Osteocyte (in vitro differentiated cells): ENCODE data around the gene XXYLT1. TPM values are rescaled to one million over a fixed set of nuclear protein-coding genes. Genes with fewer than 3 reads are reported as not detected.

Source experiments
- DNase-seq: peaks from one replicate; pipeline ENCODE4 v3.0.0; 2021; ENCODE audit warnings: mixed read lengths; ENCODE audit not compliant: unreplicated experiment; ENCODE audit errors: extremely low spot score
- H3K27ac Mint-ChIP-seq: one replicate; pipeline ENCODE4 v1.8.0; 2021; ENCODE audit warnings: mild to moderate bottlenecking, mixed read lengths; ENCODE audit not compliant: unreplicated experiment
- H3K27me3 Mint-ChIP-seq: one replicate; pipeline ENCODE4 v1.8.0; 2021; ENCODE audit warnings: mixed read lengths; ENCODE audit not compliant: unreplicated experiment
- H3K36me3 Mint-ChIP-seq: one replicate; pipeline ENCODE4 v1.8.0; 2021; ENCODE audit warnings: mixed read lengths; ENCODE audit not compliant: unreplicated experiment
- H3K4me1 Mint-ChIP-seq: one replicate; pipeline ENCODE4 v1.8.0; 2021; ENCODE audit warnings: mixed read lengths; ENCODE audit not compliant: unreplicated experiment
- H3K4me3 Mint-ChIP-seq: one replicate; pipeline ENCODE4 v1.8.0; 2021; ENCODE audit warnings: mild to moderate bottlenecking, moderate library complexity, mixed read lengths; ENCODE audit not compliant: unreplicated experiment
- H3K9me3 Mint-ChIP-seq: one replicate; pipeline ENCODE4 v1.8.0; 2021; ENCODE audit warnings: mixed read lengths; ENCODE audit not compliant: unreplicated experiment
- total RNA-seq: library from RNA; stranded (reverse); gene quantifications from 2 replicates; pipeline ENCODE4 v1.2.1, GENCODE V29; 2021
- TF ChIP-seq, protein P1 (sequence below): fragments of 200-600 bp; sonication (generic); IDR thresholded peaks from 2 replicates; pipeline ENCODE4 v1.5.0; 2021; ENCODE audit warnings: antibody characterized with exemption, mild to moderate bottlenecking, moderate library complexity

XXYLT1 gene
- total RNA-seq, 1 donor from 2014 or later: 35.8 TPM

DNA sequence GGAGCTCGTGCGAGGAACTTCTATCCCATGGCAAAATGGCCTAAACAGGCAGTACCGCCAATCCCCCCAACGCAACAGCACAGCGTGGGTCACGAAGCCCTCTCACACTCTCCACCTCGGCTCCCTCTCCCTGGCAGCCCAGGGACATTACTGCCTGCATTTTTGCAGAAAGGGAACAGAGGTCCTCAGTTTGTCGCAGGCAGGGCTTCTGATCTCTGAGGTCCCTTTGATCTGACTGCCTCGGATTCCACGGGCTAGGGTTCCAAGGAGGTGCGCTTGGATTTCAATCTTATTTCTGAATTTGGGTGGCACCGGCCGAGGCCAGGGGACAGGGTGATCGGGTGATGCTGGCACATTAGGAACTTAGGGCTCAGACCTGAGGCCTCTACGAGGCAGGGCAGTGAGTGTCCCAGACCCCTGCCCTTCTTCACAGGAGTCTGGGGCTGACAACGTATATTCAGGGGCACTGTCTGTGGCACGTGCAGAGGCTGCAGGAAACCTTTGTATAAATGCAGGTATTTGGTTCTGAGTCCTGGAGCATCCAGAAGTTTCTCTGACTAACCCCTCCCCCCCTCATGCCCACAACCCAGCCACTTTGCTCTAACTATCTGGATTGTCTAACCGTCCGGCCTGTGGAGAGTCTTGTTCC lies 197.9 kb downstream of the XXYLT1 start:
- H3K36me3 Mint-ChIP-seq: peaks cover 7% of the 10 kb centered on the region
- peaks cover 1% of the 10 kb centered on the region for H3K4me1 Mint-ChIP-seq
- no peaks in the 10 kb centered on the region for H3K27me3 Mint-ChIP-seq
- H3K27ac Mint-ChIP-seq: no peak overlapping the region
- no peaks in the 10 kb centered on the region for H3K9me3 Mint-ChIP-seq
- no peak overlapping the region for H3K4me3 Mint-ChIP-seq
- no peak for DNase-seq
- TF ChIP-seq, protein P1, sequence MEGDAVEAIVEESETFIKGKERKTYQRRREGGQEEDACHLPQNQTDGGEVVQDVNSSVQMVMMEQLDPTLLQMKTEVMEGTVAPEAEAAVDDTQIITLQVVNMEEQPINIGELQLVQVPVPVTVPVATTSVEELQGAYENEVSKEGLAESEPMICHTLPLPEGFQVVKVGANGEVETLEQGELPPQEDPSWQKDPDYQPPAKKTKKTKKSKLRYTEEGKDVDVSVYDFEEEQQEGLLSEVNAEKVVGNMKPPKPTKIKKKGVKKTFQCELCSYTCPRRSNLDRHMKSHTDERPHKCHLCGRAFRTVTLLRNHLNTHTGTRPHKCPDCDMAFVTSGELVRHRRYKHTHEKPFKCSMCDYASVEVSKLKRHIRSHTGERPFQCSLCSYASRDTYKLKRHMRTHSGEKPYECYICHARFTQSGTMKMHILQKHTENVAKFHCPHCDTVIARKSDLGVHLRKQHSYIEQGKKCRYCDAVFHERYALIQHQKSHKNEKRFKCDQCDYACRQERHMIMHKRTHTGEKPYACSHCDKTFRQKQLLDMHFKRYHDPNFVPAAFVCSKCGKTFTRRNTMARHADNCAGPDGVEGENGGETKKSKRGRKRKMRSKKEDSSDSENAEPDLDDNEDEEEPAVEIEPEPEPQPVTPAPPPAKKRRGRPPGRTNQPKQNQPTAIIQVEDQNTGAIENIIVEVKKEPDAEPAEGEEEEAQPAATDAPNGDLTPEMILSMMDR: no peak

DNA sequence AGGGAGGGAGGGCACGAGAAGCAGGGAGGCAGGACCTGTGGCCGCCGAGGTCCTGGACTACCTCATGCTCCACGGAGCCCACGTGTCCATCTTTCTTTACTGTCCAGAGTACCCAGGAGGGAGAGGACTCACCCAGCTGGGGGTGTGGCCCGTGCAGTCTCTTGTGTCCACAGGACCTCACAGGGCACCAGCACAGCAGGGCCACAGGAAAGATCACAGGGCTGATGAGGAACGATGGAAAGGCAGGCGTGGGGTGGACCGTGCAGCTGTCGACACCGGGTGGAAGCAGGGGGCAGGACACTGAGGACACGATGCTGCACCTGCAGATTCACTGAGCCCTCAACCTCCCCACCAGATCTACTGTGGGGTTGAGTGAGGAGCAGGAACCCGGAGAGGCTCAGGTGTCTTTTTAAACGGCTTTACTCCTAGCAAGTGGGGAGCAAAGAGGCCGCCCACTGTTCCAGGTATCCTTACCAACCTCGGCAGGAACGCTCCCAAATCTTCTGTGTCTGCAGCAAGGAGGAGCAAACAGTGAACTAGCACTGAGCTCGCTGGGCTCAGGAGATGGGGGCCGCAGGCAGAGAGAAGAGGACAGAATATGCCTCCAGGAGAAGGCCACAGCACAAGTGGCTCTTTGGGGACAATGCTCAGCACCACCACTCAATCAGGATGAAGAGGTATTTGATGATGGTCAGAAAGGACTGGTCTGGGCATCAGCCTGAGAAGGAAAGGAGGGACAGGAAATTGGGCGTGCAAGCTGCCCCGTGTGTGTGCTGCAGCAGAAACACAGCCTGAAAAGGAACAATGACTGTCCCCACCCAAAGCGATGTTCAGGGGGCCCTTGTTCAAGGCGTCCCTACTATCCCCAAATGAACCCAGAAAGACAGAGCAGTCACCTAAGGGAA lies 198.8 kb downstream of the XXYLT1 start:
- Mint-ChIP-seq H3K27ac (no peak overlapping the region), H3K27me3 (no peaks in the 10 kb centered on the region), H3K9me3 (no peaks in the 10 kb centered on the region), H3K4me3 (no peak overlapping the region), H3K36me3 (peaks cover 12% of the 10 kb centered on the region), H3K4me1 (peaks cover 1% of the 10 kb centered on the region)
- no peak for DNase-seq
- TF ChIP-seq, protein P1: no peak

DNA sequence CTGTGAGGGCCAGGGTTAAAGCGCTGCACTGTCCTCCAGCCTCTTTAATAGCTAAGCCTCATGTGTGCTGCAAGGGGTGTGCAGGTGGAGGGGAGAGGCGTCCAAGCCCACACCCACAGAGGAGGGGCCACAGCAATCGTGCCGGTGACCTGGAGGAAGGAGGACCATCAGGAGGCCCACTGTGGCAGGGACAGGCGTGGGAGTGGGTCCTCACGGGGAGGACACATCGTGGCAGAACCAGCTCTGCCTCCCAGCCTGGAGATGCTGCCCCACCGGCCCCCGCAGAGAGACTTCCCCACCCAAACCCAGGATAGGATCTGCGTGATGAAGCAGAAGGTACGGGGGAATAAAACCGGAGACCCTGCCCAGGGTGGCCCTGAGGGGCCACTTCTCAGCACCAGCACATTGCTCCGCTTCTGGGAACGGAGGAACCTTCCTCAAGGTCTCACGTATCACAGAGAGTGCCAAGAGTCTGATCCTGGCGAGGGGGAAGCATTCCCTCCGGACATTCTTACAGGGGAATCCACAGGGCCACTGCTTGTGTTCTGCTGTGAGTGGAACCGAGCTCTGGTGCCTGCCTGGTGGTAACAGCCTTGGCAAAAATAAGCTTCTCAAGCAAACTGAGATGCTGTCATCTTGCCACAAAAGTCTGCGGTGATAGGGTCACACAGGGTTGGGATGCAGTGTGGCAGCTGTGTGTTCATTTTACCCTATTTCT lies 199.8 kb downstream of the XXYLT1 start:
- Mint-ChIP-seq H3K27me3 (no peaks in the 10 kb centered on the region), H3K36me3 (peaks cover 12% of the 10 kb centered on the region), H3K27ac (no peak overlapping the region), H3K4me3 (no peak overlapping the region), H3K9me3 (no peaks in the 10 kb centered on the region), H3K4me1 (peaks cover 1% of the 10 kb centered on the region)
- DNase-seq: no peak
- TF ChIP-seq, protein P1: no peak

DNA sequence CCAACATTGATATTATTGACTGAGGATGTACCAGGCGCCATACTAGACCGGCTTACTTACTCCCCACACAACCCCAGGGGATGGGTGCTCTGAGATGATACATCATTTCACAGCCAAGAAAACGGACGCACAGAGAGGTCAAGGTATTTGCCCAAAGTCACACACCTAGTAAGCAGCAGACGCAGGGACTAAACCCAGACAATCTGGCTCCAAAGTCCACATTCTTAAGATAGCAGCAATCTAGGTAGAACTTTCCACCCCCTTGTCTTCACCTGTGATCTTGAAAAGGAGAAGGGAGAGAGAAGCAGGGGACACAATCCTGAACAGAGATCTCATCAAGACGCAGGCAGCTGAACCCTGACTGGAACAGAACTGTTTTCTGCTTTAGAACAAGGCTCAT lies 200.6 kb downstream of the XXYLT1 start:
- Mint-ChIP-seq H3K36me3 (peaks cover 12% of the 10 kb centered on the region), H3K27me3 (no peaks in the 10 kb centered on the region), H3K4me3 (no peak overlapping the region), H3K27ac (no peak overlapping the region), H3K9me3 (no peaks in the 10 kb centered on the region), H3K4me1 (no peaks in the 10 kb centered on the region)
- DNase-seq: no peak
- TF ChIP-seq, protein P1: no peak
